22Rv1 (cell line): ENCODE measurements around the gene NEDD4L.
"Not testable (repeated sequence)": the region's sequence is repeated elsewhere in the genome, so short reads cannot be mapped to it uniquely, and the experiment has no call there.

Experiments
- H3K27ac ChIP-seq: fragments of 450-650 bp; 2 replicates; pipeline ENCODE4 v1.5.1; 2017
- CTCF ChIP-seq: fragments of 450-650 bp; IDR thresholded peaks from 2 replicates; pipeline ENCODE4 v1.5.1; 2017; ENCODE audit warnings: mild to moderate bottlenecking
- ZFX ChIP-seq: fragments of 450-650 bp; IDR thresholded peaks from 2 replicates; pipeline ENCODE4 v1.6.1; 2017; ENCODE audit warnings: antibody characterized with exemption, borderline replicate concordance

The NEDD4L gene

GRCh38 chr18:58048081-58048642 lies 4.1 kb downstream of the NEDD4L start:
- no peak overlapping the region for H3K27ac ChIP-seq
- TF ChIP-seq CTCF = no peak
- no peak for TF ChIP-seq ZFX

- H3K27ac ChIP-seq = no peak overlapping the region
These were observed 5.1 kb downstream of the NEDD4L start for GRCh38 chr18:58049000-58049688.

GRCh38 chr18:58050963-58051362 lies 6.9 kb downstream of the NEDD4L start:
- not testable (repeated sequence) for H3K27ac ChIP-seq

More at GRCh38 chr18:58049000-58049688, 5.1 kb downstream of the NEDD4L start:
- TF ChIP-seq ZFX (no peak), CTCF (no peak)

GRCh38 chr18:58051765-58052460 lies 7.9 kb downstream of the NEDD4L start:
- H3K27ac ChIP-seq = no peak overlapping the region

GRCh38 chr18:58052960-58053359 lies 8.9 kb downstream of the NEDD4L start:
- H3K27ac ChIP-seq = no peak overlapping the region
- no peak for TF ChIP-seq ZFX

More at GRCh38 chr18:58051765-58052460, 7.9 kb downstream of the NEDD4L start:
- TF ChIP-seq CTCF (peak; percentile 58), ZFX (no peak)

GRCh38 chr18:58054041-58054781 lies 10.2 kb downstream of the NEDD4L start:
- no peak overlapping the region for H3K27ac ChIP-seq
- TF ChIP-seq CTCF = no peak
- no peak for TF ChIP-seq ZFX

- no peak overlapping the region for H3K27ac ChIP-seq
- TF ChIP-seq ZFX (no peak), CTCF (no peak)
These were observed 12.0 kb downstream of the NEDD4L start for GRCh38 chr18:58055890-58056558.
